Measurements from ENCODE around the gene NUDT2. TPM values are rescaled to one million over a fixed set of nuclear protein-coding genes. Genes with fewer than 3 reads are reported as not detected.

The NUDT2 gene
- 22.4 to 23.8 TPM (median 23.2 TPM) in 5 replicates for total RNA-seq (2022; extraction: Qiagen RNA extraction; ENCODE audit: low read depth)

GRCh38 chr9:34328987-34329832 lies at the start of gene NUDT2, which contains the start of gene KIF24:
Gene NUDT2, plus strand, starts transcription at chr9:34329569. Its CDS starts 9,471 bp downstream, at chr9:34339040.
Gene KIF24, minus strand, starts transcription at chr9:34329268. Its CDS starts 17,922 bp downstream, at chr9:34311346.

GRCh38 chr9:34376596-34377403 lies 47.4 kb downstream of the NUDT2 start, which contains the start of gene MYORG:
Gene MYORG, minus strand, starts transcription at chr9:34376898. Its CDS starts 3,955 bp downstream, at chr9:34372943.

Other genes with a start within 250 kb of the NUDT2 start
- 35.2 to 43.7 TPM (median 41.1 TPM) in 5 replicates for gene DCAF12, start 202.9 kb upstream of the NUDT2 start, total RNA-seq (2022; extraction: Qiagen RNA extraction; ENCODE audit: low read depth)
- gene UBAP1, start 150.5 kb upstream of the NUDT2 start, total RNA-seq (2022; extraction: Qiagen RNA extraction; ENCODE audit: low read depth): 38.0 to 45.0 TPM (median 42.5 TPM) in 5 replicates
- 3.5 to 4.2 TPM (median 3.6 TPM) in 5 replicates for gene KIF24, start 301 bp upstream of the NUDT2 start, total RNA-seq (2022; extraction: Qiagen RNA extraction; ENCODE audit: low read depth)
- gene MYORG, start 47.3 kb downstream of the NUDT2 start, total RNA-seq (2022; extraction: Qiagen RNA extraction; ENCODE audit: low read depth): 3.1 to 4.5 TPM (median 4.1 TPM) in 5 replicates
- gene FAM219A, start 129.0 kb downstream of the NUDT2 start, total RNA-seq (2022; extraction: Qiagen RNA extraction; ENCODE audit: low read depth): 16.2 to 19.2 TPM (median 16.6 TPM) in 5 replicates
- gene DNAI1, start 129.2 kb downstream of the NUDT2 start, total RNA-seq (2022; extraction: Qiagen RNA extraction; ENCODE audit: low read depth): 0.07 TPM in 1 of 5 replicates, not detected in the others
- 1.2 to 2.7 TPM (median 1.9 TPM) in 5 replicates for gene ENHO, start 193.4 kb downstream of the NUDT2 start, total RNA-seq (2022; extraction: Qiagen RNA extraction; ENCODE audit: low read depth)